GM21786 (cell line): ENCODE data around the gene GSDME.

Experiments used
- ATAC-seq: cut with Tn5 transposase; IDR thresholded peaks from one replicate; pipeline ENCODE4 v1.9.1; 2021; ENCODE audit not compliant: unreplicated experiment

GSDME gene

GRCh38 chr7:24706211-24707170 is 50.8 kb downstream of the GSDME start:
- ATAC-seq, result no peak

DNA sequence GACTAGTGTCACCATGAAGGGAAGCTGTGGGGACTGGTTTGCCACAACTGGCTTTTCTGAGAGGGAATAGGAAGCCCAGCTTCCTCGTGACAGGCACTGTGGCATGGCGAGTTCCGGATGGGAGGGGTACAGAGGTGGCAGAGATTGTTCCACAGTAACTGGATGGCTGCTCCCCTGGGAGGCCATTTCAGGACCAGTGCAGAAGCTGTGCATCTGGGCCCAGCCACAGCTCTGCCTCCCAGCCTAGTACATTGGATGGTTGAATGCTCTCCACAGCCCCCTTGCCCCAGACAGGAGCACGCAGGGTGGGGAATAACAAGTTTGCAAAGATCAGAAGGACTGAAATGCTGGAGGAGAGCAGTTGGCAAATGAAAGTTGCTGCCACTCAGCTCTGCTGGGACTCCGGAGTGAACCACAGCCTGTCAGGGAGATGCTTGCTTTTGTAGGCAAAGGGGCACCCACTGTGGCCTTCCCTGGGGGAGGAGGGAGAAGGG is 51.8 kb downstream of the GSDME start:
- no peak for ATAC-seq

DNA sequence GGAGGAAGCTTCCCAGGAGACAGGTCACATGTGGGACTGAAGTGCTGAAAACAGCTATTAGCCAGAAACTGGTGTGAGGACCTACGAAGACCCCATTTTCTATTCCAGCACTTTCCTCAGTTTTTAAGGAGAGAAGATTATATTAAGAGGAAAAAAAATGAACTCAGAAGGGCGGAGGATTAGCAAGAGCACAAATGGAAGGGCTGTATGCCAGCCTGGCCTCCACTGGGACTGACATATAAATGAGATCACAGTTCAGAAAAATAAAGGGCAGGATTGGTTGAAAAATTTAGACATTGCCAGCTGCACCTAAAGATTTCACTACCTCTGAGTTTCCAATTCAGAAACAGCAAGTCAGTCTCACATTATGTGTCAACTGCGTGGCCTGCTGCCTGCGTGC is 53.0 kb downstream of the GSDME start:
- no peak for ATAC-seq

- no peak for ATAC-seq
Observed at GRCh38 chr7:24703296-24703695, 54.0 kb downstream of the GSDME start.

GRCh38 chr7:24702755-24703154 is 54.5 kb downstream of the GSDME start:
- no peak for ATAC-seq

DNA sequence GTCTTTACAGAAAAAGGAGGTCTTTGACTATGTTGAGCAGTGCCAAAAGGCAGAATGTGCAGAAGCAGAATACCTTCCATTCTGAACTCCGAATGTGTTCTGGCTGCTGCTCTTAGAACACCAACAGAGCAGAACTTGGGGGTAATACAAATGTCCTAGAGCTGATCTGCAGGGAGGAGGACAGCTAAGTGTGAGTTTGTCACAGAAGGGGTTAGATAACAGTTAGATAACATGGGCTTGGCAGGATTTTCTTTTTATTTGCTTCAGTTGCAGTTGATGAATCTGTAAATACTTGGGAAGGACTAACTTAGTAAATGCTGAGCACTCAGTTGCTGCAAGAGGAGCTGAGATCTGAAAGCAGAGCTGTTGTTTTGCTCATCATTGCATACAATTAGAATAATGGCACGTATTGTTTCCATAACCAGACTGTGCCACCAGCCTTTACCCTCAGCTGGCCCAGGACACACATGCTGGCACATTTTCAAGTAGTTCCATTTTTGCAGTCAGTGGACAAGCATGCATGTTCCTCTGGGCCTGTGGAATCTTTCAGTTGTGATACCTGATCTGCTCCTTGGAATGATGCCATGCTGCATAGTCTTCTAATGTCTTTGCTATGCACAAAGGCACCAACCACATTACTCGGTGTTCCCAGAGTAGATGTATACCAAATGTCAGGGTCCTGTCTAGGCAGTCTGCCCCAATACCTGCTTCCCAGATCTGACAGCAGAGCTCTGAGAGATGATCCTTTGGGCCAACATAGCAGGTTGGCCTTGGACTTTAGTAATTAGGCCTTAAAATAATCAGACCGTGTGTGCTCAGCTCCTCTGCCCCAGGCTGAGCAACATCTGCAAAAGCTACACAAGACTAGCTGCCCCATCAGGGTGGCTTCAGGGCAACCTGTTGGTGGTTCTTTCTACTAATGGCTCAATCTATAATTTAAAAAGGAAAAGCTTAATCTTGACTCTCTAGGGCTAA is 55.7 kb downstream of the GSDME start:
- ATAC-seq, result no peak

DNA sequence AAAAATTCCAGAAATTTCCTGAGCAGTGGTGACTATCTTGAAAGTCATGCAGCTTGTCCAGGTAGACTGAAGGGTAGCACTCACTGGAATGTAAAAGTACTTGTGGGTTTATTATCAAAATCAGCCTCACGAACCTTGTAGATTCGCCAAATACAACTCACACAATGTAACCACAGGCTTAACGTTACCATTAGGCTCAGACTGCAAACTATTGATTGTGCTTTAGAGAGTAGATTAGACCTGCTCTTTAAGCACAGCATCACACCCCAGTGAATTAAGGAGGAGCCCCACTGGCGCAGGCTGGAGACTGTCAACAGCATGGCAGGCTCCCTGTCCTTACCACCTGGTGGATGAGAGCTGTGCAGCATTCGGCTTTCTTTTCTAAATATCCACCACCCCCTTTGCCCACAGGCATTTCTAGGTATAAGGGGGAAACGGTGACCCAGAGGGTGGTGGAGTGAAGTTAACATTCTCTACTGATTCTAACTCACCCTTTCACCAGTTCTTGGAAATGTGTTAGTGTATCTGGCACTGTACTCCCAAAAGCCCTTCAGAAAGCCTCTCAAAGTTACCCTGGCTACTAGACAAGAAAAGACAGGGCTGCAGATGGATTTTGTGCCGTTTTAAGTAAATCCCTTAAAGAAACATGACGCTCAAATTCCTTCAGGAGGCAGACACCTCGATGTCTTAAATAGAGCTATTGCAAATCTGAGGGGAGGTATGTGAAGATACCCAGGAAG is 56.6 kb downstream of the GSDME start:
- no peak for ATAC-seq

DNA sequence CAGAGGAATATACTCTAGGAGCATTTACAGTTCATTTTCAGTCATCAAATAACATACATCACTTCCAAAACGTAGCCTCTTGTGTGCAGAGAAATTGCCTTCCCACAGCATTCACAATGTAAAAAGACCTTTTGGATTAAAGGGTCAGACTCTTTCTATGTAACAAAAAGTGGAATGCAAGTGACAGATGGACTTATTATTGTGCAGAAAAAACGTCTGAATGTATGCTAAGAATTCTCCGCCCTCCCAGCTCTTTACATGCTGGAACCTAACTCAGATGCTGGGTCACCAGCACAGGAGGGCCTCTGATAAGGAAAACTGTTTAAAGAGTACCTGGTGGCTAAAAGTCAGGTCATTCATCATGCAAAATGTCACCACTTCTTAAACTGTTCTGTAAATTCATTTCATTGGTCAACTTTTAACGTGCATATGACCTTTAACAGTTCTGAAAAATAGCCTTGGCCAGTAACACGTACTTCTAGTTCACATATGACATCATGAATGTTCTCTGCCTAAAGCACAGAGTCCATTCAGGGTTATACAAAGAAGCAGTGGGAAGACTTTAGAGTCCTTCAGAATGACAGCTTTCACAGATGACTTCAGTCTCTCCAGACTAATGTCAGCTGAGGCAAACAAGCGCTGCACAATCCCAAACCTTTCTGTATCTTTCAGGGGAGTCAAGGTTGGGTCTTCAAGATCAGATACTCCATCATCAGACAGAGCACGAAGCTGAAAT is 58.6 kb downstream of the GSDME start:
- ATAC-seq, result no peak

- no peak for ATAC-seq
Observed at GRCh38 chr7:24697416-24697815, 59.8 kb downstream of the GSDME start.

GRCh38 chr7:24692592-24692991 is 64.7 kb downstream of the GSDME start:
- no peak for ATAC-seq

- no peak for ATAC-seq
Observed at GRCh38 chr7:24690251-24690650, 67.0 kb downstream of the GSDME start.

DNA sequence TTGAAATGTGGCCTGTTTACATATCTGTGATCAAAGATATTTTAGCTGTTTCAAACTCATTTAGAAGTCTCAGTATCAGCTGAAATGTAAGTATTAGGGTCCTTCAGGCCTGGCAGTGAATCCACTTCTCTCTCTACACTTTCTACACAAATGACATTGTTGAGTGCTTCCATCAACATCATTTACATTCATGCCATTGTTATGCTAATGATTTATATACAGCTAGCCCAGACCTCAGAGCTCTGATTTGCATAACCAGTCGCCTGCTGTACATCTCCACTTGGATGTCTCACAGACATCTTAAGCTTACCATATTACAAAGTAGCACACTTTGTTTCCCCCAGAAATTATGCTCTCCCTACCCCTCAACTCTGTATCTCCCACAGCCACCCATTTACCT is 71.6 kb downstream of the GSDME start:
- ATAC-seq, result no peak

DNA sequence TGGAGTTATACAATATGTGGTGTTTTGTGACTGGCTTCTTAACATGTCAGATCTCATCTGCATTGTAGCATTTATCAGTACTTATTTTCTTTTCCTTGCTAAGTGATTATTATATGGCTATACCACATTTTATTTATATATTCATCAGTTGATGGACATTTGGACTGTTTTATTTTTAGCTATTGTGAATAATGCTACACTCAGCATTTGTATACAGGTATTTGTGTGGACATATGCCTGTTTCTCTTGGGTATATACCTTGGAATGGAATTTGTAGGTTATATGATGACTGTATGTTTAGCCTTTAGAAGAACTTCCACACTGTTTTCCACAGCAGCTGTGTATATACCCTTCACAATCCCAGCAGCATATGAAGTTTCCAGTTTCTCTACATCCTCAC is 86.5 kb downstream of the GSDME start:
- no peak for ATAC-seq

DNA sequence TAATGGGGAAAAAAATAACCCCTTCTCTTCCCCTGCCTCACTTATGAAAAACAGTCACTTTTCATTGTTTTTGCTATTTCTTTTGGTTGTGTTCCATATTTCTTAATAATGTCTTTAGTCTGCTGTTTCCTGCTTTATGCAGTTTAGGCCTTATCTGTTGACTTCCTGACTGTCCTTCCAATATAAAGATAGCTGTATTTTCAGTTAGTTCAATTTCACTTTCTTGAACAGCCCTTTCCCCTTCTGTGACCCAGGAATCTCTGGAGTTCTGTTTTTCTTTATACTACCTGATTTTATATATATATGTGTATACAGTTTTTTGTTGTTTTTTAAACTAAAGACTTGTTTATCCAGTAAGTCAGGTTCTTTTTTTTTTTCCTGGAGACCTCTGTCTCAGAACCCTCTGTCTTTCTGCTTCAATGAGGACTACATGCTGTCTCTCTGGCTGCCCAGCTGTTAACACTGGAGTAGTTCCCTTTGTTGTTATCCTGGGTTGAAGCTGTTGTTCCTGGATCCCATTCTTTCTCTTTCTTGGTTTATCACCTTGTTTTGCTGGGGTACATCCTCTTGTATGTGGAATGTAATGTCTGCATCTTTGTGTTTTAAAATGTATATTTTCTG is 87.2 kb downstream of the GSDME start:
- ATAC-seq, result no peak

DNA sequence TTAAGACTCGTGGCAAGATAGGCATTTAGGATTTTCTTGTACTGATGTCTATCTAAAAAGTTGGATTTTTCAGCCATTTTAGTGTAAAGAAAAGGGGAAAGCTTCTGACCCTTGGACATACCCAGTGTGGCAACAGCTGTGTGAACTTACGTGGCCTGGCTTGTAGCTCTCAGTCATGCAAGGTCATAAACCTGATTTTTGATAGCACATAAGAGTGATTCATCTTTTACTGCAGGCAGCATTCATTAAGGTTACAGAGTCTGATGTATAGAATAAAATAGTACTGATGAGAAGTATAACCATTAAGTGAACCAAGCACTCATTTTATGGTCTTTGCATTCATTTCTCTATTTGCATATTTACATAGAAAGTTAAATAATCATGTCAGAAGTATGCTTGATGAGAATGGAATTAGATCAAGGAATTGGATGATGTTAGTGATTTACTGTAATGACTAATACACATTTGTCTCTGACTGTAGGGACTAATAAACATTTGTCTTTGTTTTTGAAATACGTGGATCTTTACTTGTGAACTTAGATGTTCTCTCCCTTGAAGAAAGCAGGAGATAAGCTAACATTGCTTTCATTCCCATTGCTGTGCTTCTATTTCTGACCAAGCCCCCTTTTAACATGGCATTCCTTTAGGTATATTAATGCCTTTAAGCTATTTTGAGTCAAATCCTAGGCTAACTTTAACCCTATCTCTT is 88.2 kb downstream of the GSDME start:
- no peak for ATAC-seq

- no peak for ATAC-seq
Observed at GRCh38 chr7:24665564-24666294, 91.5 kb downstream of the GSDME start.

DNA sequence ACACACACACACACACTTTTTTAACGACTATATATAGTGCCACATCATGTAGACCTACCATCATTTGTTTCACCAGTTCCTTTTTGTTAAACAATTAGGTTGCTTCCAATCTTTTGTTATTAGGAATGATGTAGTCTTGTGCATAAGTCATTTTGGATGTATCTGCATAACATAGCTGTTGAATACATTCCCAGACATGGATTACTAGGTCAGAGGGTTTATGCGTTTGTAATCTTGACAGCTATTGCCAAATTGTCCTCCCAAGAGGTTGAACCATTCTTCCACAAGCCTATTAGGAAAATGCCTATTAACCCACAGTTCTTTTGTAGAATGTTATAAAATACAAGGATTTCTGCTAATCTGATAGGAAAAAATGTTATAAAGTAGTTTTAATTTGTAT is 96.7 kb downstream of the GSDME start:
- ATAC-seq, result no peak

GRCh38 chr7:24659505-24659904 is 97.8 kb downstream of the GSDME start:
- peak; percentile 90 for ATAC-seq
